GM18508 (cell line): Measurements from ENCODE around the gene ADRA2C.

Source experiments
- ATAC-seq: cut with Tn5 transposase; IDR thresholded peaks from one replicate; pipeline ENCODE4 v1.9.1; 2021; ENCODE audit warnings: moderate number of reproducible peaks; ENCODE audit not compliant: insufficient read depth, unreplicated experiment

Gene ADRA2C

GRCh38 chr4:3790006-3790561 is 23.9 kb downstream of the ADRA2C start:
- no peak for ATAC-seq

GRCh38 chr4:3791256-3791655 is 25.1 kb downstream of the ADRA2C start:
- no peak for ATAC-seq

- ATAC-seq = no peak
These were observed 25.8 kb downstream of the ADRA2C start for GRCh38 chr4:3791910-3792542.

- no peak for ATAC-seq
These were observed 26.6 kb downstream of the ADRA2C start for GRCh38 chr4:3792813-3793212.

- ATAC-seq = no peak
These were observed 27.4 kb downstream of the ADRA2C start for GRCh38 chr4:3793545-3793944.

GRCh38 chr4:3796960-3797359 is 30.8 kb downstream of the ADRA2C start:
- no peak for ATAC-seq

GRCh38 chr4:3797831-3798790 is 31.9 kb downstream of the ADRA2C start:
- no peak for ATAC-seq

GRCh38 chr4:3799496-3799895 is 33.3 kb downstream of the ADRA2C start:
- ATAC-seq = no peak

- no peak for ATAC-seq
These were observed 34.2 kb downstream of the ADRA2C start for GRCh38 chr4:3800351-3800750.

- no peak for ATAC-seq
These were observed 35.3 kb downstream of the ADRA2C start for GRCh38 chr4:3801521-3801920.

GRCh38 chr4:3801931-3802550 is 35.9 kb downstream of the ADRA2C start:
- ATAC-seq = no peak

GRCh38 chr4:3802571-3803474 is 36.6 kb downstream of the ADRA2C start:
- ATAC-seq = no peak

GRCh38 chr4:3803475-3803847 is 37.3 kb downstream of the ADRA2C start:
- no peak for ATAC-seq

- no peak for ATAC-seq
These were observed 37.8 kb downstream of the ADRA2C start for GRCh38 chr4:3803946-3804345.

- no peak for ATAC-seq
These were observed 38.8 kb downstream of the ADRA2C start for GRCh38 chr4:3805026-3805425.

GRCh38 chr4:3805731-3806130 is 39.5 kb downstream of the ADRA2C start:
- no peak for ATAC-seq

- ATAC-seq = no peak
These were observed 41.1 kb downstream of the ADRA2C start for GRCh38 chr4:3807311-3807710.

- no peak for ATAC-seq
These were observed 41.8 kb downstream of the ADRA2C start for GRCh38 chr4:3807822-3808496.

GRCh38 chr4:3808597-3808996 is 42.4 kb downstream of the ADRA2C start:
- no peak for ATAC-seq
